Naive thymus-derived CD4-positive, alpha-beta T cell (primary cell): Measurements from ENCODE around the gene KLHDC8B. TPM values are rescaled to one million over a fixed set of nuclear protein-coding genes. Genes with fewer than 3 reads are reported as not detected.
"Not testable (repeated sequence)": the region's sequence is repeated elsewhere in the genome, so short reads cannot be mapped to it uniquely, and the experiment has no call there.

Source experiments
- ATAC-seq: fragments of 150-1000 bp; cut with Tn5 transposase; 2 replicates; pipeline ENCODE4 v1.10.0; 2021; ENCODE audit warnings: mild to moderate bottlenecking, moderate library complexity
- CTCF ChIA-PET: fragments of 350-600 bp; sonication (Branson Sonifier 250); formaldehyde crosslinking; loops from one replicate; lab custom pipeline; 2021; ENCODE audit warnings: antibody characterized with exemption; lab: Charles Lee
- POLR2A ChIA-PET: fragments of 350-600 bp; sonication (Branson Sonifier 250); formaldehyde crosslinking; loops from one replicate; lab custom pipeline; 2021; ENCODE audit warnings: antibody characterized with exemption, inconsistent platforms; lab: Charles Lee
- DNase-seq, 9 donors: peaks; one replicate each; pipeline versions ENCODE4 v3.0.0 to v3.0.0-alpha.2; 2020 to 2022; ENCODE audit warnings: mixed read lengths in 1 of 9
- H3K27ac ChIP-seq: one replicate; pipeline ENCODE4 v1.7.0; 2013; ENCODE audit warnings: mild to moderate bottlenecking, low read depth, low read length, moderate library complexity
- H3K27me3 ChIP-seq, 2 donors: one replicate each; pipeline ENCODE4 v1.7.0; 2013; ENCODE audit warnings: low read length in 2 of 2, mild to moderate bottlenecking in 2 of 2, moderate library complexity in 2 of 2; ENCODE audit not compliant: control insufficient read depth in 2 of 2, insufficient read depth in 2 of 2
- H3K36me3 ChIP-seq, 3 experiments: 1 replicate in 2 of 3; 2 replicates in 1 of 3; pipeline ENCODE4 v1.7.0; 2013; ENCODE audit warnings: low read length in 3 of 3, mild to moderate bottlenecking in 3 of 3, moderate library complexity in 1 of 3; ENCODE audit not compliant: insufficient read depth in 3 of 3, control insufficient read depth in 2 of 3
- H3K4me1 ChIP-seq, 2 donors: one replicate each; pipeline ENCODE4 v1.7.0; 2013; ENCODE audit warnings: low read length in 2 of 2, mild to moderate bottlenecking in 2 of 2, moderate library complexity in 1 of 2; ENCODE audit not compliant: control insufficient read depth in 2 of 2, insufficient read depth in 2 of 2
- H3K4me3 ChIP-seq: 2 replicates; pipeline ENCODE4 v1.7.0; 2013; ENCODE audit warnings: mild to moderate bottlenecking, low read length
- H3K9me3 ChIP-seq, 3 experiments: 1 replicate in 2 of 3; 2 replicates in 1 of 3; pipeline ENCODE4 v1.7.0; 2013; ENCODE audit warnings: low read length in 3 of 3; ENCODE audit not compliant: control insufficient read depth in 2 of 3
- H3K27ac Mint-ChIP-seq, 9 donors: one replicate each; pipeline ENCODE4 v1.8.0; 2020 to 2022; ENCODE audit warnings: mixed read lengths in 9 of 9, mild to moderate bottlenecking in 8 of 9, moderate library complexity in 5 of 9, inconsistent platforms in 2 of 9
- H3K27me3 Mint-ChIP-seq, 5 donors: one replicate each; pipeline ENCODE4 v1.8.0; 2021 to 2022; ENCODE audit warnings: mixed read lengths in 5 of 5, mild to moderate bottlenecking in 1 of 5
- H3K36me3 Mint-ChIP-seq, 5 donors: one replicate each; pipeline ENCODE4 v1.8.0; 2020 to 2022; ENCODE audit warnings: mixed read lengths in 5 of 5, mild to moderate bottlenecking in 3 of 5, inconsistent platforms in 1 of 5
- H3K4me1 Mint-ChIP-seq, 7 donors: one replicate each; pipeline ENCODE4 v1.8.0; 2020 to 2022; ENCODE audit warnings: mixed read lengths in 7 of 7, mild to moderate bottlenecking in 3 of 7, inconsistent platforms in 1 of 7
- H3K4me3 Mint-ChIP-seq, 10 donors: one replicate each; pipeline ENCODE4 v1.8.0; 2020 to 2022; ENCODE audit warnings: mild to moderate bottlenecking in 10 of 10, mixed read lengths in 10 of 10, moderate library complexity in 6 of 10, inconsistent platforms in 2 of 10
- H3K9me3 Mint-ChIP-seq, 11 donors: one replicate each; pipeline ENCODE4 v1.8.0; 2020 to 2022; ENCODE audit warnings: mixed read lengths in 11 of 11, mild to moderate bottlenecking in 4 of 11, inconsistent platforms in 1 of 11, moderate library complexity in 1 of 11
- intact Hi-C, 2 donors: fragments of 100-400 bp; cut with micrococcal nuclease; formaldehyde crosslinking; loops; one replicate each; pipeline ENCODE4 v1.15.1; 2023
- polyA plus RNA-seq, 2 donors: library from polyadenylated mRNA; unstranded; fragments of 300-500 nt; fragmentation: Illumina TruSeq; gene quantifications; one replicate each; pipeline ENCODE4 v1.2.3, GENCODE V29; 2021
- total RNA-seq, 6 experiments: library from RNA in 5 of 6; stranded (reverse) in 5 of 6; gene quantifications; 1 replicate in 5 of 6; 2 replicates in 1 of 6; pipeline ENCODE4 v1.2.3 and lab custom pipeline; 2021 to 2026

KLHDC8B gene
- total and polyA plus RNA-seq, 7 experiments from 2014 or later: 1.5 to 10.0 (median 5.2) TPM

GRCh38 chr3:49218471-49218989 is 47.1 kb downstream of the KLHDC8B start:
- H3K4me3 ChIP-seq, H3K4me1 ChIP-seq, H3K27me3 ChIP-seq, H3K4me3 Mint-ChIP-seq, DNase-seq, H3K27ac ChIP-seq, H3K4me1 Mint-ChIP-seq, H3K36me3 Mint-ChIP-seq, POLR2A ChIA-PET, H3K36me3 ChIP-seq, ATAC-seq, CTCF ChIA-PET, intact Hi-C loops, H3K9me3 ChIP-seq: not testable (repeated sequence)
- H3K27me3 Mint-ChIP-seq: peaks cover 0 to 13% (median 0%) of the 10 kb centered on the region in 5 donors
- H3K9me3 Mint-ChIP-seq: peaks cover 0 to 16% (median 2%) of the 10 kb centered on the region in 11 donors
- peak overlapping the region in 1 of 9 donors; percentile 55 for H3K27ac Mint-ChIP-seq

DNA sequence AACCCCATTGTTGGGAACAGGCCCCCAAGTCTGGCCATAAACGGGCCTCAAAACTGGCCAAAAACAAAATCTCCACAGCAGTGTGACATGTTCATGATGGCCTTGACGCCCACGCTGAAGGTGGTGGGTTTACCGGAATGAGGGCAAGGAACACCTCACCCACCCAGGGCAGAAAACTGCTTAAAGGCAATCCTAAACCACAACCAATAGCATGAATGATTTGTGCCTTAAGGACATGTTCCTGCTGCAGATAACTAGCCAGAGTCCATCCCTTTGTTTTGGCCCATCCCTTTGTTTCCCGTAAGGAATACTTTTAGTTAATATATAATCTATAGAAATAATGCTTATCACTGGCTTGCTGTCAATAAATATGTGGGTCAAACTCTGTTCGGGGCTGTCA is 47.7 kb downstream of the KLHDC8B start:
- Histone ChIP-seq H3K27ac (no peak overlapping the region), H3K36me3 (no peaks in the 10 kb centered on the region), H3K27me3 (no peaks in the 10 kb centered on the region), H3K4me3 (no peak overlapping the region), H3K9me3 (no peaks in the 10 kb centered on the region), H3K4me1 (no peaks in the 10 kb centered on the region)
- H3K4me3 Mint-ChIP-seq: no peak overlapping the region
- H3K27ac Mint-ChIP-seq: no peak overlapping the region
- peaks cover 0 to 13% (median 1%) of the 10 kb centered on the region in 5 donors for H3K27me3 Mint-ChIP-seq
- DNase-seq: no peak
- ChIA-PET CTCF (no interaction called here), POLR2A (no interaction called here)
- H3K9me3 Mint-ChIP-seq: peaks cover 0 to 13% (median 2%) of the 10 kb centered on the region in 11 donors
- no peaks in the 10 kb centered on the region for H3K36me3 Mint-ChIP-seq
- ATAC-seq: no peak
- intact Hi-C loops: no loop called here
- H3K4me1 Mint-ChIP-seq: peaks cover 0 to 3% (median 0%) of the 10 kb centered on the region in 7 donors

- H3K4me1 Mint-ChIP-seq, H3K9me3 ChIP-seq, ATAC-seq, CTCF ChIA-PET, H3K4me3 ChIP-seq, H3K27me3 ChIP-seq, H3K27ac ChIP-seq, H3K4me3 Mint-ChIP-seq, H3K36me3 Mint-ChIP-seq, H3K36me3 ChIP-seq, intact Hi-C loops, DNase-seq, H3K27ac Mint-ChIP-seq, H3K4me1 ChIP-seq: not testable (repeated sequence)
- POLR2A ChIA-PET: interaction anchor here (0.6 kb wide), 1 partner anchor 77 kb away, joined by 4 read pairs; no protein-coding TSS in a partner anchor
- peaks cover 0 to 14% (median 2%) of the 10 kb centered on the region in 11 donors for H3K9me3 Mint-ChIP-seq
- peaks cover 0 to 13% (median 3%) of the 10 kb centered on the region in 5 donors for H3K27me3 Mint-ChIP-seq
These were observed 49.7 kb downstream of the KLHDC8B start for GRCh38 chr3:49220985-49221563.

- Mint-ChIP-seq H3K27me3 (peaks cover 0 to 13% (median 3%) of the 10 kb centered on the region in 5 donors), H3K9me3 (peaks cover 0 to 22% (median 6%) of the 10 kb centered on the region in 11 donors), H3K27ac (no peak overlapping the region), H3K36me3 (peaks cover 0 to 8% (median 0%) of the 10 kb centered on the region in 5 donors), H3K4me3 (no peak overlapping the region), H3K4me1 (no peaks in the 10 kb centered on the region)
- Histone ChIP-seq H3K4me1 (no peaks in the 10 kb centered on the region), H3K36me3 (no peaks in the 10 kb centered on the region), H3K9me3 (no peaks in the 10 kb centered on the region), H3K27me3 (no peaks in the 10 kb centered on the region), H3K27ac (no peak overlapping the region), H3K4me3 (no peak overlapping the region)
- intact Hi-C loops: no loop called here
- no peak for ATAC-seq
- DNase-seq: no peak
- ChIA-PET CTCF (interaction anchor here (0.6 kb wide), 1 partner anchor 34 kb away, joined by 3 read pairs; no protein-coding TSS in a partner anchor), POLR2A (no interaction called here)
These were observed 50.6 kb downstream of the KLHDC8B start for GRCh38 chr3:49222002-49222401.

Other genes starting within 250 kb of the KLHDC8B start
- gene P4HTM, start 181.4 kb upstream of the KLHDC8B start, total RNA-seq: 10 to 100 TPM; 37.9 to 74.7 (median 53.1) TPM
- 10 to 100 TPM; 19.7 to 28.0 TPM for gene P4HTM, start 181.4 kb upstream of the KLHDC8B start, polyA plus RNA-seq
- gene WDR6, start 164.2 kb upstream of the KLHDC8B start, total RNA-seq: 100 to 1,000 TPM; 170 to 335 (median 204) TPM
- 100 to 1,000 TPM; 147 to 152 TPM for gene WDR6, start 164.2 kb upstream of the KLHDC8B start, polyA plus RNA-seq
- gene DALRD3, start 153.0 kb upstream of the KLHDC8B start, total RNA-seq: 10 to 100 TPM; 18.9 to 28.6 (median 24.1) TPM
- gene DALRD3, start 153.0 kb upstream of the KLHDC8B start, polyA plus RNA-seq: 10 to 100 TPM; 24.2 to 24.6 TPM
- gene NDUFAF3, start 149.5 kb upstream of the KLHDC8B start, total RNA-seq: 100 to 1,000 TPM in 1 of 5 experiments, 10 to 100 TPM in 4; 63.8 to 110 (median 89.3) TPM
- gene NDUFAF3, start 149.5 kb upstream of the KLHDC8B start, polyA plus RNA-seq: 100 to 1,000 TPM; 191 to 205 TPM
- gene IMPDH2, start 142.2 kb upstream of the KLHDC8B start, total RNA-seq: 100 to 1,000 TPM; 102 to 206 (median 121) TPM
- 100 to 1,000 TPM; 109 to 123 TPM for gene IMPDH2, start 142.2 kb upstream of the KLHDC8B start, polyA plus RNA-seq
- gene QRICH1, start 77.5 kb upstream of the KLHDC8B start, total RNA-seq: 100 to 1,000 TPM; 146 to 192 (median 184) TPM
- gene QRICH1, start 77.5 kb upstream of the KLHDC8B start, polyA plus RNA-seq: 10 to 100 TPM; 25.0 to 32.1 TPM
- gene QARS1, start 66.8 kb upstream of the KLHDC8B start, total RNA-seq: 100 to 1,000 TPM; 212 to 258 (median 233) TPM
- gene QARS1, start 66.8 kb upstream of the KLHDC8B start, polyA plus RNA-seq: 100 to 1,000 TPM in 1 of 2 donors, 10 to 100 TPM in 1; 90.6 to 139 TPM
- gene USP19, start 50.8 kb upstream of the KLHDC8B start, total RNA-seq: 100 to 1,000 TPM in 2 of 5 experiments, 10 to 100 TPM in 3; 60.0 to 106 (median 78.0) TPM
- gene USP19, start 50.8 kb upstream of the KLHDC8B start, polyA plus RNA-seq: 10 to 100 TPM; 29.9 to 55.9 TPM
- 1 to 10 TPM in 4 of 5 experiments, not detected in 1; 1.2 to 5.0 (median 1.9) TPM for gene LAMB2, start 38.5 kb upstream of the KLHDC8B start, total RNA-seq
- not detected for gene LAMB2, start 38.5 kb upstream of the KLHDC8B start, polyA plus RNA-seq
- gene CCDC71, start 5.3 kb upstream of the KLHDC8B start, total RNA-seq: 10 to 100 TPM; 16.5 to 39.5 (median 26.3) TPM
- gene CCDC71, start 5.3 kb upstream of the KLHDC8B start, polyA plus RNA-seq: 1 to 10 TPM; 2.0 to 2.3 TPM
- 10 to 100 TPM in 4 of 5 experiments, 1 to 10 TPM in 1; 8.6 to 14.5 (median 10.9) TPM for gene C3orf62, start 105.6 kb downstream of the KLHDC8B start, total RNA-seq
- 1 to 10 TPM; 1.3 to 2.3 TPM for gene C3orf62, start 105.6 kb downstream of the KLHDC8B start, polyA plus RNA-seq
- 100 to 1,000 TPM in 4 of 5 experiments, 10 to 100 TPM in 1; 98.3 to 135 (median 109) TPM for gene USP4, start 168.5 kb downstream of the KLHDC8B start, total RNA-seq
- 10 to 100 TPM; 54.6 to 82.5 TPM for gene USP4, start 168.5 kb downstream of the KLHDC8B start, polyA plus RNA-seq
- 100 to 1,000 TPM in 2 of 5 experiments, 10 to 100 TPM in 3; 56.9 to 201 (median 86.9) TPM for gene GPX1, start 186.8 kb downstream of the KLHDC8B start, total RNA-seq
- gene GPX1, start 186.8 kb downstream of the KLHDC8B start, polyA plus RNA-seq: 100 to 1,000 TPM; 154 to 157 TPM
- gene RHOA, start 240.4 kb downstream of the KLHDC8B start, total RNA-seq: 100 to 1,000 TPM; 212 to 411 (median 218) TPM
- gene RHOA, start 240.4 kb downstream of the KLHDC8B start, polyA plus RNA-seq: 100 to 1,000 TPM; 439 to 576 TPM
- gene TCTA, start 240.8 kb downstream of the KLHDC8B start, total RNA-seq: 10 to 100 TPM; 24.9 to 34.5 (median 28.5) TPM
- gene TCTA, start 240.8 kb downstream of the KLHDC8B start, polyA plus RNA-seq: 10 to 100 TPM; 42.2 to 48.3 TPM